Endothelial cell (in vitro differentiated cells): ENCODE measurements around the gene CLN6. TPM values are rescaled to one million over a fixed set of nuclear protein-coding genes. Genes with fewer than 3 reads are reported as not detected.

ENCODE experiments used
- DNase-seq: peaks from one replicate; pipeline ENCODE4 v3.0.0; 2021; ENCODE audit warnings: low spot score
- H3K27ac Mint-ChIP-seq: one replicate; pipeline ENCODE4 v1.8.0; 2021; ENCODE audit warnings: mixed read lengths, inconsistent platforms; ENCODE audit not compliant: unreplicated experiment
- H3K27me3 Mint-ChIP-seq: one replicate; pipeline ENCODE4 v1.8.0; 2021; ENCODE audit warnings: mild to moderate bottlenecking, moderate library complexity, mixed read lengths, inconsistent platforms; ENCODE audit not compliant: unreplicated experiment
- H3K36me3 Mint-ChIP-seq: one replicate; pipeline ENCODE4 v1.8.0; 2021; ENCODE audit warnings: mild to moderate bottlenecking, low read depth, mixed read lengths, inconsistent platforms; ENCODE audit not compliant: unreplicated experiment
- H3K4me1 Mint-ChIP-seq: one replicate; pipeline ENCODE4 v1.8.0; 2021; ENCODE audit warnings: mild to moderate bottlenecking, mixed read lengths, inconsistent platforms; ENCODE audit not compliant: unreplicated experiment
- H3K4me3 Mint-ChIP-seq: one replicate; pipeline ENCODE4 v1.8.0; 2021; ENCODE audit warnings: mild to moderate bottlenecking, mixed read lengths, inconsistent platforms; ENCODE audit not compliant: unreplicated experiment
- H3K9me3 Mint-ChIP-seq: one replicate; pipeline ENCODE4 v1.8.0; 2021; ENCODE audit warnings: mixed read lengths, inconsistent platforms; ENCODE audit not compliant: unreplicated experiment
- CTCF ChIP-seq: fragments of 200-600 bp; sonication (generic); IDR thresholded peaks from one replicate; pipeline ENCODE4 v1.5.0; 2021; ENCODE audit warnings: antibody characterized with exemption; ENCODE audit not compliant: unreplicated experiment
- total RNA-seq: library from RNA; stranded (reverse); fragmentation: NEBNext Ultra II Directional; extraction: Animal tissue kit (Norgen Biotek cat#: 25700); gene quantifications from one replicate; pipeline ENCODE4 v1.2.1, GENCODE V29; 2021; ENCODE audit not compliant: unreplicated experiment

Gene CLN6
- total RNA-seq, 1 donor from 2014 or later, result 42.1 TPM

- Mint-ChIP-seq H3K36me3 (peaks cover 13% of the 10 kb centered on the region), H3K4me1 (peaks cover 63% of the 10 kb centered on the region), H3K4me3 (peak overlapping the region; percentile 6), H3K27me3 (peaks cover 15% of the 10 kb centered on the region), H3K9me3 (no peaks in the 10 kb centered on the region), H3K27ac (peak overlapping the region; percentile 44)
- no peak for TF ChIP-seq CTCF
- DNase-seq, result no peak
Measured at GRCh38 chr15:68201879-68202261, 27.7 kb downstream of the CLN6 start.

GRCh38 chr15:68201153-68201878 is 28.2 kb downstream of the CLN6 start:
- DNase-seq, result no peak
- Mint-ChIP-seq H3K9me3 (no peaks in the 10 kb centered on the region), H3K27ac (peak overlapping the region; percentile 44), H3K27me3 (peaks cover 14% of the 10 kb centered on the region), H3K4me3 (peak overlapping the region; percentile 6), H3K4me1 (peaks cover 61% of the 10 kb centered on the region), H3K36me3 (peaks cover 13% of the 10 kb centered on the region)
- TF ChIP-seq CTCF, result no peak

GRCh38 chr15:68200016-68200861 is 29.3 kb downstream of the CLN6 start:
- peak overlapping the region; percentile 5 for H3K27ac Mint-ChIP-seq
- peaks cover 50% of the 10 kb centered on the region for H3K4me1 Mint-ChIP-seq
- no peak for TF ChIP-seq CTCF
- peak overlapping the region; percentile 37 for H3K4me3 Mint-ChIP-seq
- H3K9me3 Mint-ChIP-seq, result no peaks in the 10 kb centered on the region
- H3K36me3 Mint-ChIP-seq, result peaks cover 16% of the 10 kb centered on the region
- peaks cover 10% of the 10 kb centered on the region for H3K27me3 Mint-ChIP-seq
- no peak for DNase-seq

GRCh38 chr15:68199340-68199739 is 30.2 kb downstream of the CLN6 start:
- peaks cover 44% of the 10 kb centered on the region for H3K4me1 Mint-ChIP-seq
- no peak for DNase-seq
- peaks cover 13% of the 10 kb centered on the region for H3K27me3 Mint-ChIP-seq
- H3K4me3 Mint-ChIP-seq, result no peak overlapping the region
- H3K9me3 Mint-ChIP-seq, result no peaks in the 10 kb centered on the region
- H3K27ac Mint-ChIP-seq, result no peak overlapping the region
- H3K36me3 Mint-ChIP-seq, result peaks cover 15% of the 10 kb centered on the region
- TF ChIP-seq CTCF, result no peak
